ENCODE data around the gene INMT.

The INMT gene

DNA sequence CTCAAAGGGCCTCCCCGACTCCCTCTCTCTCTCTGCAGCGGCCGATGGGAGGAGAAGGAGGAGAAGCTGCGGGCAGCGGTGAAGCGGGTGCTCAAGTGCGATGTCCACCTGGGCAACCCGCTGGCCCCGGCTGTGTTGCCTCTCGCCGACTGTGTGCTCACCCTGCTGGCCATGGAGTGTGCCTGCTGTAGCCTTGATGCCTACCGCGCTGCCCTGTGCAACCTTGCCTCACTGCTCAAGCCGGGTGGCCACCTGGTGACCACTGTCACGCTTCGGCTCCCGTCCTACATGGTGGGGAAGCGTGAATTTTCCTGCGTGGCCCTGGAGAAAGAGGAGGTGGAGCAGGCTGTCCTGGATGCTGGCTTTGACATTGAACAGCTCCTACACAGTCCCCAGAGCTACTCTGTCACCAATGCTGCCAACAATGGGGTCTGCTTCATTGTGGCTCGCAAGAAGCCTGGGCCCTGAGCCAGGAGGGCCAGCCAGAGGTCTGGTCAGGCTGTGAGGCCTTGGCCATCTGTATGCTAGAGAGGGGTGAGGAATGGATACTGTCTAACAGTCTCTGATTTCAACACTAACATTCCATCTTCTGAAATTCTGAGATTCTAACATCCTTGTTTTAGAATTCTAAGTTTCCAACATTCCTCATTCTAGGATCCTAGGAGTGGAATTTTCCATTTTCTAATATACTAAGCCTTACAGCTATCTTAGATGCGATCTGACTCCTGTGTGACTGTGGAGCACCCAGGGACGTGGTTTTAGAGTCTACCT, 3.6 kb downstream of the INMT start:
- no peak for DNase-seq

DNA sequence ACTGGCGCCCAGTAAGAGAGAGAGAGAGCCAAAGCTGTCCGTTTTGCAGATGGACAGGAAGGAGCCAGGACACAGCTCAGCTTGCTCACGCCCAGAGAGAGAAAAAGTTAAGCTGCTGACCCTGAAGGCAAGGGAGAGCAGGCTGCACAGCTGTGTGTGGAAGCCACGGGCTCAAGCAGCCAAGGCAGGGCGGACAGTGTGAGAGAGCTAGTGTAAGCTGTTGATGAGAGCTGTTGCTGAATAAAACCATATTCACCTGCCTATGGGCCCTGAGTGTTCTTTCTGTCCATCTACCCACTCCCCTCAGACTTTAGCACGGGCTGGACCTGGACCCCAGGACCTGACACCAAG, 5.4 kb downstream of the INMT start:
- DNase-seq, result no peak

DNA sequence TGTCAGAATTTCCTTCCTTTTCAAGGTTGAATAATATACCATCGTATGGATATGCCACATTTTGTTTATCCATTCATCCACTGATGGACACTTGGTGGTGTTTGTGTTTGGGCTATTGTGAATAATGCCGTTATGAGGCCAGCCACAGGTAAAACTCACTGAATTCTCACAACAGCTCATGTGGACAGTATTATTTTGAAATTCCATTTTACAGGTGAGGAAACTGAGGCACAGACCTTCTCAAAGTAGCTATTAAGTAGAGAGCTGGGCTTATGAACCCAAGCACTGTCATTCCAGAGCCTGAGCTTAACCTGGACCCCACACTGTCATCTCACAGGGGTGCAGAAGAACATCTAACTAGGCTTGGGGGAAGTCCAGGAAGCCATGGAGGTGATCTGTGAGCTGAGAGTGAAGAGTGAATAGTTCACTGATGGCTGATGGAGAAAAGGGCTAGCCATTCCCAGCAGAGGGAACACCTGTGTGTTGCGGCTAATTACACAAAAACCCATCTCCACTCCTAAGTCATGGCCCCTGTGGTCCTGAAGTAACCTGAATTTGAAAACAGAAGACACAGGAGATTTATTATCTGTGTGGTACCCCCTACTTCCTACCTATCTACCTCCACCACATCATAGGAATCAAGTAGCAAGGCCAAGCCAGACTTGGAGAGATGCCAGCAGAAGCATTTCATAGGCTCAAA, 8.7 kb downstream of the INMT start:
- DNase-seq, result no peak

DNA sequence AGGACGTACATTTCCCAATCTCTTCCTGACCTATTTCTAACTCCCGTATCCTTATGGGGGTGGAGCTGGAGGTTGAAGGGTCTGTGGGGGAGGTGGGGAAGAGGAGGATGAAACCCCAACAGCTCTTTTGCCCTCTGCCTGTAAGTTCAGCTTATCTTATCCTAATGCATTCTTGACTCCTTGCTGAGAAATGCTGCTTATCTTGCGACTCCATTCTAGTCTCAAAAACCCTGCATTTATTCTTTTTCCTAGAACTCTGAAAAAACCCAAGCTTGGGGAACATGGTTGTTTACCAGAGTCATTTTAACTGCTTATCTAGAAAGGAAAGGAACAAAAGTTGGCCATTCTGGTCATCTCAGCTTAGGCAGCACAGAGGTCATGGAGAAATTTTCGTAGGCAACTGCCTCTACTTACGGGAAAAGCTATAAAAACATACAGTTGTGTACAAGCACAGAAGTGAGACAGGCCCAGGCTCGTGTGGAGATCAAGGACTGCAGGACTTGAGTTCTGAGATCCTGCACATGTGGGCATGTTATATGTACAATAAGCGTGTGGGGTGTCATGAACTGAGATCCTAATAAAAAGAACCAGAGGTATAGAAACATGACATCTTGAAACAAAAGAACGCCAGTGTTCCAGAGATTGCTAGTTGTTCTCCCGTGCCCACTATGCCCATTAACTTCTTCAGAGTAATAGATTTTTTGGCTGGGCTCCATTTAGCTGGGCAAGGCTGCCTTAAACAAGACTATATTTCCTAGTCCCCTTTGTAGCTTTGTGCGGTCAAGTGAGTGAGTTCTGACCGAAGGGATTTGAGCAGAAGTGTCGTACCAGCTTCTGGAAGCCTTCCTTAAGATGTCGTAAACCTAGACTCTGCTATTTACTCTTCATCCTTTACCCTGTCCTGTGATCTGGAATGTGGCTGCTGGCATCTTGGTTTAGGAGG, 9.6 kb downstream of the INMT start:
- DNase-seq, result no peak

DNA sequence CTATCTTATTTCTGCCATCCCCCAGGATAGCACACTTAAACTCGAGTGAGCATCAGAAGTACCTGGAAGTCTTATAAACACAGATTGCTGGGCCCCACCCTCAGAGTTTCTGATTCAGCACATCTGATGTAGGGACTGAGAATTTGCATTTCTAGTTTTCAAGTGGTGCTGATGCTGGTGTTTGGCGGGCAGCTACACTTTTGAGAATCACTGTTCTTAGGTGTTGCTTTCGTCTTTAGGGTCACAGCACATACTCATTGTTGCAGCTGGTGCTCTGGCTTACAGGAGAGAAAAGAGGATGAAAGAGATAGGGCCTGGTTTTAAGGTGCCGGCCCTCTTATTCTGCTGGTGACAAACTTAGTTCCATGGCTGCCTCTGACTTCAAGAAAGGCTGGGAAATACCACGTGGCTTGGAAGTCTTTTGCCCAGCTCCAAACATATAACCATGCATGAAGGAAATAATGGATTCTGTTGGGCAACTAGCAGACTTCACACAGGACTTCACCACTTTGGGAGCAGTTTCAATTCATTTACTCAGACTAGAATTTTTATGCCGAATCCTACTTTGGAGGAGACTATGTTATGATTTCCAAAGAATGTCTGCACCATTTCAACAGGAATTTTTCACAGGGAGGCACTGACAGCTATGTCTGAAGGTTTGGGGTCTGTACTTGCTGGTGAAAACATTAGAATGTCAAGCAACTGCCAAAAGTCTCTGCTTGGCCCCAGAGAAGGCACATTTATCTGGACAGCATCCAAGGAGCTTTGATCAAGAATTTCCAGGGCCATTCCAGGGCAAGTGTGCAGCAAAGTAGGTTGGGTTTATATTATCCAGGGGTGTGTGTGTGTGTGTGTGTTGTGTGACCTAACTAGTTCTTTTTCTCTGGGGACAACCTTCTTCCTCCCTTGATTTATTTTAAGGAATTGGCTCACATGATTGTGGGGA, 12.4 kb downstream of the INMT start:
- DNase-seq, result no peak

DNA sequence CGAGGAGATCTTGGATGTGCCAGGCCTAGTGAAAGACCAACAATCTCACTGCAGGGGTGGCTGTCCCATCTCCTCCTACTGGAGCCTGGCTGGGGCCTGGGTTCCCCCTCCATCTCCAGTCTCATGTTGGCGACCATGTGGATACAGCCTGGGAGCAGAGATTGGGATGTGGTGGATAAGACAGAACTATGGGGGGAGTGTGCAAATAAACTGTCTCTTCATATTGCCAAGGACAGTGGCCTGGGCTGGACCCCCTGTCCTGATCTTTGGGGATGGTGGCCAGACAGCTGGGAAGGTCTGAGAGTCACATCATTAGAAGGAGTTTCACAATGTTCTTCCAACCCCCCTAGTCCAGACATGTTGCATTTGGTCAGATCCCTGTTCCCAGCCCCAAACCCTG, 13.5 kb downstream of the INMT start:
- no peak for DNase-seq

DNA sequence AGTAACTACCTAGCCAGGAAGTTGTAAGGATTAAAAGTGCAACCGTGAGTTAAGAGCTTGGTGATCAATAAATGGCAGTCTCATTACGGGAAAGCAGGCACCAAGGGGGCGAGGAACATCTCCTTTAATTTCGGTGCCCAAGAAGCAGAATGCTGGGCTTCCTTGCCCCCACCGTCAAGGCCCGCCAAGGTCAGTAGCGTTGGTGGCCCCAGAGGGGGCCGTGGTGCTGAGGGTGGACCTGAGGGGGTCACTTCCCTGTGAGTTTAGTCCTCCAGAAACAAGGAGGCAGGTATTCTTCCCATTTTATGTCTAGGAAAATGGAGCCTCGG, 18.9 kb downstream of the INMT start:
- DNase-seq, result no peak

DNA sequence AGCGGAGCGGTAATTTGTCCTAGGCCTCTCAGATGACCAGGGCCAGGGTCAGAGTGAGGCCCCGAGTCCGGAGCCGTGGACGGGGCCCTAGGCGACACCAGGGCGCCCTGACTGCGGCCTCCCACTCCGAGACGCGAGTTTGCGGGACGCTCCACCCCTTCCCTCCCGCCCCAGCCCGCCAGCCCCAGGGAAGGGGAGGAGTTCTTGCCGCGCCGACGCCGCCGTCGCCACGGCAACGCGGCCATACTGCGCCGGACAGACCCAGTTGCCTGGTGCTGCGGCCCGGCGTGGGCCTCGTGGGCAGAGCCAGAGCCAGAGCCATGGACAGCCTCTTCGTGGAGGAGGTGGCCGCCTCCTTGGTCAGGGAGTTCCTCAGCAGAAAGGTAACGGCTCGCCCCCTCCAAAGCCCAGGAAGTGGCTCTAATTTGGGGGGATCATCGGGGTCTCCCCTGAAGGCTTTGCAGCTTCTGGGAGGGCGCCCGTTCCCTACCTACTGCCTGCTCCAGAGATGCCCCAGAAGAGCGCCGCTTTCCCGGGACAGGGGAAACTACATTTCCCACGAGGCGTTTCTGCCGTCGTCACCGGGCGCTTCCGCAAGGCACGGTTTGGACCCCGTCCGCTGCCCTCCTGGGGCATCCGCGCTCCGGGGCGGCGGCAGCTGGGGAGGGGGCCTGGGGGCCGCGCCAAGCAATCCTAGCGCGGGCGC, 19.4 kb downstream of the INMT start, which contains the start of gene MINDY4:
Gene MINDY4 (plus strand): TSS at position 244 of the 706 bp plus-strand sequence. CDS start 77 bp downstream, at position 321.
- DNase-seq, result peak; percentile 78

DNA sequence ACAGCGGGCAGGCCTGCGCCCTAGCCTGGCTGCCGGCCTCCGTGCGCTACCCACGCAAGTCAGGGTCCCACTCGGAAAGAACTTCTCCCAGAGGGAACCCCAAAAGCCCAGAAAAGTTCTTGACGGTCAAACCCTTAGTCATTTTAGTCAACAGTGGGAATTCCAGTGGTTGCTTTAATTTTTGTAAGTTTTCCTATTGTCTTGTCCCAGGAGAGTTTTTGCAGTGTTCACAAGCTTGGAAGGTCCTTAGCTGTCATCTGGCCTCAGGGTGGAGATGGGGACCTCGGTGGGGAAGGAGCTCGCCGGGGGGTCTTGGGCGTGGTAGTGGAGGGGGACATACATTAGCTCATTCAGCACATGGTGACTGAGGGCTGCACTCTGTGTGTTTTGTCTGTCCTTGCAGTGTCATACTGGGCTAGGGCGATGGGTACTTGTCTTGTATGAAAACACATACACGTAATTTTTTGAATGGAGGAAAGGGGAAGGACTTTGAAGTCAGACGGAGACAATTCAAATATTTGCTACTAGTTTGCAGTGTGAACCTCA, 20.0 kb downstream of the INMT start:
- peak; percentile 4 for DNase-seq

DNA sequence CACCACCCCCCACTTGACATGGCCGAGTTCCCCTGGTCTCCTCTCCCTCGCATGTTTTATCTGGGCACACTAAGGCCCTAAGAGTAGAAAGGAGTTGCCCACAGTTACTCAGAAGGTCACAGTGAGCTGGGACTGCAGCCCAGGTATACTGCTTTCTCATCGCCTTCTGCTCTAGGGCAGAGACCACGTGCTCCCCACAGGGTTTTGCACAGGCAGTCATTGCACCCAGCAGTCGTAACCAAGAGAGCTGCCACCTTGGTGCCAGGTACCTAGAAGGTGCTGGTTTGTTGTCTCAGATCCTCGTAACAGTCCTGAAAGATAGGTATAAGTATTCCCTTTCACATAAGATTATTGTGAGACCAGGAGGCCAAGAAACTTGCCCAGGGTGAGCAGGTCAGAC, 21.0 kb downstream of the INMT start:
- DNase-seq, result no peak

DNA sequence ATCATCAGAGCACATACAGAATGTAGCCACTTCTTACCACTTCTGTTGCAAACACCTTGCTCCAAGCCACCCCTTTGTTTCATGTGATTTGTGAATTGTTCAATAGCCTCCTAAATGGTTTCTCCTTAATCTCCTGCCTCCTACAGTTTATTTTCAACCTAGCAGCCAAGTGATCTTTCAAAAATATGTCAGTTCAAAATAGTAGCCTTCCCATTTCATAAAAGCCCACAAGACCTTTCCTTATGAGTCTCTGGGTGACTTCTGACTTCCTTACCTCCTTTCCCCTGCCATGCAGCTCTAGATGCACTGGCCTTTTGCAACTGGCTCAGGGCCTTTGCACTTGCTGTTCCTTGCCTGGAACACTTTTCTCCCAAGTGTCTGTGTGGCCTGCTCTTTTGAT, 24.1 kb downstream of the INMT start:
- no peak for DNase-seq

DNA sequence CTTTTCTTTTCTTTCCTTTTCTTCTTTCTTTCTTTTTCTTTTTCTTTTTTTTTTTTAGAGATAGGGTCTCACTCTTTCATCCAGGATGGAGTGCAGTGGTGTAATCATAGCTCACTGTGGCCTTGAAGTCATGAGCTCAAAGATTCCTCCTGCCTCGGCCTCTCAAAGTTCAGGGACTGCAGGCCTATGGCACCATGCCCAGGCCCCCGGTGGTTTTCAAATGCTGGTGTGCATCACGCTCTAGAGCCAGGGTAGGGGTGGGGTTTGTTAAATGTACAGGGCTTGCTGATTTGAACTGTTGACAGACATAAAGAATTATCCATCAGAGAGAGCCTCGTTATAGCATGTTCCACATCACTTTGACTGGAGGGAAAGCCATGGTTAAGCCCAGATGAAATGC, 25.0 kb downstream of the INMT start:
- DNase-seq, result no peak

DNA sequence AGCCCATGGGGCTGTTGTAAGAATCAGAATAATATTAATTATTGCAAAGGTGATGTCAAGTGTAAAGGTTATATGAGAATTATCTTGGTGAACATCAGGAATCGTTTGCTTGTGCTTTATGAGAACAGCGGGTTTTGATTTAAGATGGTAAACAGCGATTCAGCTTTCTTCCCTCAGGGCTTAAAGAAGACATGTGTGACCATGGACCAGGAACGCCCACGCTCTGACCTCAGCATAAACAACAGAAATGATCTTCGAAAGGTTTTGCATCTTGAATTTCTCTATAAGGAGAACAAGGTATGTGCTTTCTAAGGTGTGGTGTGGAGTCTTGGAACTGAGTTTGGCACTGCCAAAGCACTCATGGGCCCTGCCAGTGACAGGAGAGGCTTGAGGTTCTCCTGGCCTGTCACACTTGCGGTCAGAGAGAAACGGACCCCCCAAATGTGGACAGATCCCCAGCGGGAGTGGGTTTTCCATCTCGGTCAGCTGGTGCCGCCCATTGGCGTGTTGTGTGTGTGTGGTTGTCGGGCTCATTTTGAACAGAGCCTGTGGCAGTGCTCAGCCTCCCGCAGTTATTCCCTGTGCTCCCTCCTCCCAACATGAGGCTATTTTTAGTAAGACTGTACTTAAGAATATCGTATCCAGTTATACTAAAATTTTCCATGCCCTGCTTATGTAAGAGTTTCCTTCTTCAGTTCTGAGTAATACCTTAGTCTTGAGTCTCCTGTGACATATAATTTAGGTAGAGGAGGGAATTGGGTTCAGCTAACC, 26.5 kb downstream of the INMT start:
- DNase-seq, result no peak

DNA sequence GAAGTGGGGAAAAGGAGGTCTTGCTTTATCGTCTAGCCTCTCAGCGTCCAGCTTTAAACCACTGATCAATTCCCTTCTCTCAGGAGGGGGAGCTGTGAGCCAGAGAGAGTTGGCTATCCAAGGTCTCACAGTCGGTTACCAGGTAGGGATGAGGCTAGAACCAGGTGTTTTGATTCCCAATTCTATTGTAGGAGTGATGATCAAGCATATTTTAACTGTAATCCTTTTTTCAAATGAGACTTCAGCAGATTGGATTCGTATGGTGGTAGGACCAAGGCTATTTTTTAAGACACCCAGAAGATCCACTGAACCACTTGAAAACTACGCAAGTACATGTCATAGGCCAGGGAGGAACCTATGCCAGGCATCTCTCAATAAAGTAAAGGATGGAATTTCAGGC, 27.6 kb downstream of the INMT start:
- no peak for DNase-seq

DNA sequence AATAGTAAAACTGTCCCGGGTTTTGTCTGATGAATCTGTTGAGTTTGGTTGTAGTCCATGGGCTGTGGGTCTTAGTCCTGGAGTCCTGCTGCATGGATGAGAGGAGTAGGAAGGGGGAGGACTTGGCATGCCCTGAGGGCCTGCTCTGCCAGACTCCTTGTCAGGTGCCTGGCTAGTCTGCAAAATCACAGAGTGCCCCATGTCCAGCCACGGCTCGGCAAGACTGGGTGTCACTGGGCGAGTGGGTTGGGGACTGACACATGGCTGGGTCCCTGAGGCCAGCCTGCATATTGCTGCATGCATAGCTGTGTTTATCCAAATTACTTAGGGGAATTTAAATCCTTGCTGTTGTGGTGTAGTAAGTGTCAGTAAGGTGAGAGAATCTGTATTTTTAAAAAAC, 29.0 kb downstream of the INMT start:
- no peak for DNase-seq

DNA sequence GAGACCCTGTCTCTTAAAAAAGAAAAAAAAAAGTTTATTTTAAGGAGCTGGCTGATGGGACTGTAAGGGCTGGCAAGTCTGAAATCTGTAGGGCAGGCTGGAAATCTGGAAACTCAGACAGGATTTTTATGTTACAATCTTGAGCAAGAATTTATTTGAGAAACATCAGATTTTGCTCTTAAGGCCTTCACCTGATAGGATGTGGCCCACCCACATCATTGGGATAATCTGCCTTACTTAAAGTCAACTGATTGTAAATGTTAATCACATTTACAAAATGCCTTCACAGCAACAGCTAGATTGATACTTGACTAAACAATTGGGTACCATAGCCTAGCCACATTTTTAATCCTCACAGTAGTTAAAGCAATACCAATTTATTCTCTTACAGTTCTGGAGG, 30.8 kb downstream of the INMT start:
- DNase-seq, result no peak

DNA sequence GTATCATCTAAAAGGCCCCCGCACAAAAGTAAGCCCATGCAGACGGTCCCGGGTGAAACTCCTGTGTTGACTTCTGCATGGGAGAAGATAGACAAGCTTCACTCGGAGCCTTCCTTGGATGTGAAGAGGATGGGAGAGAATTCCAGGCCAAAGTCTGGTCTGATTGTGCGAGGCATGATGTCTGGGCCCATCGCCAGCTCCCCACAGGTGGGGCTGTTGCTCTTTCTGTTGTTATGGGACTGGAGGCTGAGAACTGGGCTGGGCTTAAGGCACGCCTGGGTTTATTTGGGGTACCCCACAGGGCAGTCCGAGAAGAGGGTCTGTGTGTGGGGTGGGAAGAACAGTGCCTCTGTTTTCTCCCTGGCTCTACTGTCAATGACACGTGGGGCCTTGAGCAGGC, 33.9 kb downstream of the INMT start:
- no peak for DNase-seq

DNA sequence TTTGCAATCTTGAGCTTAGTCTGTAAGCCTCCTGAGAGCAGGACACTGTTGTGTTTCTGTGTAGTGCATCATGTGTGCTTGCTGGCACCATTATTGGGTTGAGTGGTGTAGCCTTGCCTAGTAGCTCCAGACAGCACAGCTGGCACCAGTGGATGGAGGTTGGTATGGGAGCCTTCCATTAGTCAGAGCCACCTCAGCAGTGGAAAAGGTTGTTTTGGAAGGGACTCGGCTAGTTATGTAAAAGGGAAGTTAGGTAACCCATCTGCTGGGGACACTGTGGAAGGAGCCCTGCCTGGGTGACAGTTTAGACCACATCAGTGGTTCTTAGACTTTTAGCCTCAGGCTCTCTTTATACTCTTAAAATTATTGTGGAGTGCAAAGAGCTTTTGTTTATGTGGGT, 35.6 kb downstream of the INMT start:
- DNase-seq, result no peak

DNA sequence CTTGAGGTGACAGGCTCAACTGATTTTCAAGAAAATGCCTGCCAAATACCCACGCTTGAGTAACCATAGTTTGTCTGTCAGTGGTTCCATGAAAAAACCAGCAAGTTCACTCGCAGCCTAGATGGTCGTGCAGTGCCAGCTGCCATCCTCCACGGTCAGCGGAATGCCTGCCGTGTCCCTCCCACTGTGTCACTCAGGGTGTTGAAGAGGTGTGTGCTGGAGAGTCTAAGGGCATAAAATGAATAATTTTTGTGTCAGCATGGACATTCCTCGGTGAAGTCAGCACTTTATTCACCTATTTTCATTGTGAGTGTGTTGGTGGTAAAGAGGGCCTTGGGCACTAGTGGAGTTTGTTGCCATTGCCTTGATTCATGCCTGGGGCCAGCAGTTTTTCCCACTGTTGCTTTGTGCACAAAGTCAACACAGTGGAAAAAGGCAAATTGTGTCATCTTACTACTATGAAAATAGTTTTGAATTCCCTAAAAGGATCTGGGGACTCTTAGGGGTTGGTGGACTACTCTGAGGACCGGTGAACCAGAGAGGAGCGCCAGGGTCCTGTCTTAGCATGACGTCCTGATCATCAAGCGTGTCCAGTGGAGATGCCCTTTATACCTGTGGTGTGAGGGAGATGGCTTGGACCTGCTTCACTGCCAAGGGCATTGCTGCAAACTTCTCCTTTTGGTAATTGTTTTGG, 36.9 kb downstream of the INMT start:
- no peak for DNase-seq

DNA sequence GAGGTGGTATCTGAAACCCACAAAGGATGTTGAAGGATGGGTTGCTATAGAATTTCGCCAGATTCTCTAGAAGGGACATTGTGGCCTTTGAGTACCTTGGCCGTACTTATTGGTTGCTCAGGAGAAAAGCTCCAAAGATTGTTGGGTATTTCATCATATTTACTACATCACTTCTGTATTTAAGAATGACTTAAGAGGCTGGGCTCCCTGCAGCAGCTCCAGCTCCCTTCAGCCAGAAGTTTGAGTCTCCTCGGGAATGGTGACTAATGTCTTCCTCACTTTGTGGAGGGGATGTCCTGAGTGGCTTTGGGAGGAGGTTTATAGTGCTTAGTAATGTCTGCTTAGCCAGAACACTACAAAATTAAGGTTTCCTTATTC, 37.4 kb downstream of the INMT start:
- no peak for DNase-seq

All from activated CD4-positive, alpha-beta T cell treated with anti-CD3 and anti-CD28 coated beads, Interleukin-2, amount 50 U/mL, for 16 hours (primary cell).